SK-N-MC (cell line): ENCODE results near the gene HADH.

Experiments
- DNase-seq: peaks from one replicate; pipeline ENCODE4 v3.0.0-alpha.2; 2011; ENCODE audit warnings: low read depth, low spot score
- H3K27ac ChIP-seq: fragments of 200-600 bp; sonication (generic); 2 replicates; pipeline ENCODE4 v1.5.1; 2016; ENCODE audit warnings: mixed run types
- H3K36me3 ChIP-seq: fragments of 200-600 bp; sonication (generic); 2 replicates; pipeline ENCODE4 v1.6.1; 2017; ENCODE audit warnings: antibody characterized with exemption, low read length, mixed read lengths; ENCODE audit not compliant: insufficient read depth
- H3K4me3 ChIP-seq: fragments of 200-600 bp; sonication (generic); 2 replicates; pipeline ENCODE4 v1.5.1; 2016
- H3K9ac ChIP-seq: fragments of 200-600 bp; sonication (generic); 2 replicates; pipeline ENCODE4 v1.8.0; 2017; ENCODE audit warnings: mixed run types, mixed read lengths; ENCODE audit not compliant: insufficient read length
- H3K9me3 ChIP-seq: fragments of 200-600 bp; sonication (generic); 2 replicates; pipeline ENCODE4 v1.6.1; 2017; ENCODE audit warnings: low read depth, mild to moderate bottlenecking, antibody characterized with exemption, low read length, moderate library complexity, mixed read lengths
- EZH2 ChIP-seq: fragments of 200-600 bp; sonication (generic); IDR thresholded peaks from one replicate; pipeline ENCODE4 v1.6.1; 2017; ENCODE audit warnings: antibody characterized with exemption
- FOXP2 ChIP-seq: optimal IDR thresholded peaks from 2 replicates; pipeline ENCODE3; 2011; ENCODE audit warnings: mild to moderate bottlenecking, moderate library complexity; ENCODE audit not compliant: insufficient read depth; ENCODE audit errors: extremely low read length, control extremely low read depth
- POLR2AphosphoS5 ChIP-seq: IDR thresholded peaks from 2 replicates; pipeline ENCODE4 v1.6.1; 2012; ENCODE audit warnings: mild to moderate bottlenecking, low read depth, low read length, borderline replicate concordance

Gene HADH

DNA sequence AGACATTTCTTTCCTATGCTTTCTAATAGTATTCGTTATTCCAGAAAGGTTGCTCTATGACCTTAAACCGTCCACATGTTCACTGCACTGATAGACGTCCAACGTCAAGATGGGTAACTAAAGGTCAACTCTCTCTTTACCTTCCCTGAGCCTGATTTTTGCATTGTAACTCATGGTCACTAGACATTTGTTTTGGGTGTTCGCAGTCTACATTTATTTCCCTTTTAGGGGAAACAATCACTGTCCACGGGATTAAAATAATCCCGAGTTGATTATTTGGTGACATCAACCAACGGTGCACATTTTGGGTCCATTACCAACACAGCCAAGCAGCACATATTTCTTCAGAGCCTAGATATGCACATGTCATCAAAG is 540 bp upstream of the HADH start:
- peak overlapping the region; percentile 96 for H3K4me3 ChIP-seq
- no peak overlapping the region for H3K27ac ChIP-seq
- peaks cover 8% of the 10 kb centered on the region; the same call in 1 of the 2 replicates for H3K36me3 ChIP-seq
- TF ChIP-seq POLR2AphosphoS5 (no peak), EZH2 (no peak), FOXP2 (no peak)
- H3K9me3 ChIP-seq: no peaks in the 10 kb centered on the region
- DNase-seq: no peak
- H3K9ac ChIP-seq: peak overlapping the region; percentile 76

- H3K4me3 ChIP-seq: peak overlapping the region; percentile 96
- no peaks in the 10 kb centered on the region for H3K9me3 ChIP-seq
- DNase-seq: no peak
- peaks cover 37% of the 10 kb centered on the region for H3K36me3 ChIP-seq
- TF ChIP-seq FOXP2: no peak
- no peak for TF ChIP-seq EZH2
- TF ChIP-seq POLR2AphosphoS5: no peak
- H3K27ac ChIP-seq: no peak overlapping the region
- H3K9ac ChIP-seq: peak overlapping the region; percentile 7
Measured at GRCh38 chr4:107991945-107992630, 2.4 kb downstream of the HADH start.

DNA sequence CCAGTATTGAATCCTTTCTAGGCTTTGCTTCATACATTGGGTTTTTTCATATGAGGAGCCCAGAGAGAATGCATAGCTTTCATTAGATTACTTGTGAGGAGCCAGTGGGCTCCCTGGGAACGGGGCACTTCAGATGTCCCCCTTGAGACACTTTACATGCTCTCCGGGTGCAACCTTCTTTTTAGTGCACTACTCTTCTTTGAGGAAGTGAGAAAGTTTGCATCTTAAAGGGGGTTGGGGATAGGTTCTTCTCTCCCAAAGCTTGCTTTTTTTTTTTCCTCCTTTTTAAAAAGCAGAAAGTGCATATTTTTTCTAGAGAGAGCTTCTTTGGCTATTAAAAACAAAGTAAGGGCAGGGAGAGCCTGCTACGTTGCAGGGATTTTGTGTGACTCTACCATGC is 4.3 kb downstream of the HADH start:
- Histone ChIP-seq H3K9me3 (no peaks in the 10 kb centered on the region), H3K27ac (no peak overlapping the region), H3K36me3 (peaks cover 55% of the 10 kb centered on the region), H3K4me3 (no peak overlapping the region), H3K9ac (peak overlapping the region; percentile 52)
- no peak for TF ChIP-seq POLR2AphosphoS5
- TF ChIP-seq EZH2: no peak
- TF ChIP-seq FOXP2: no peak
- DNase-seq: no peak

- no peak for DNase-seq
- no peaks in the 10 kb centered on the region for H3K9me3 ChIP-seq
- no peak for TF ChIP-seq EZH2
- no peak for TF ChIP-seq FOXP2
- no peak for TF ChIP-seq POLR2AphosphoS5
- no peak overlapping the region for H3K4me3 ChIP-seq
- no peak overlapping the region for H3K27ac ChIP-seq
- no peak overlapping the region for H3K9ac ChIP-seq
- H3K36me3 ChIP-seq: peaks cover 65% of the 10 kb centered on the region
Measured at GRCh38 chr4:107994894-107995293, 5.2 kb downstream of the HADH start.

DNA sequence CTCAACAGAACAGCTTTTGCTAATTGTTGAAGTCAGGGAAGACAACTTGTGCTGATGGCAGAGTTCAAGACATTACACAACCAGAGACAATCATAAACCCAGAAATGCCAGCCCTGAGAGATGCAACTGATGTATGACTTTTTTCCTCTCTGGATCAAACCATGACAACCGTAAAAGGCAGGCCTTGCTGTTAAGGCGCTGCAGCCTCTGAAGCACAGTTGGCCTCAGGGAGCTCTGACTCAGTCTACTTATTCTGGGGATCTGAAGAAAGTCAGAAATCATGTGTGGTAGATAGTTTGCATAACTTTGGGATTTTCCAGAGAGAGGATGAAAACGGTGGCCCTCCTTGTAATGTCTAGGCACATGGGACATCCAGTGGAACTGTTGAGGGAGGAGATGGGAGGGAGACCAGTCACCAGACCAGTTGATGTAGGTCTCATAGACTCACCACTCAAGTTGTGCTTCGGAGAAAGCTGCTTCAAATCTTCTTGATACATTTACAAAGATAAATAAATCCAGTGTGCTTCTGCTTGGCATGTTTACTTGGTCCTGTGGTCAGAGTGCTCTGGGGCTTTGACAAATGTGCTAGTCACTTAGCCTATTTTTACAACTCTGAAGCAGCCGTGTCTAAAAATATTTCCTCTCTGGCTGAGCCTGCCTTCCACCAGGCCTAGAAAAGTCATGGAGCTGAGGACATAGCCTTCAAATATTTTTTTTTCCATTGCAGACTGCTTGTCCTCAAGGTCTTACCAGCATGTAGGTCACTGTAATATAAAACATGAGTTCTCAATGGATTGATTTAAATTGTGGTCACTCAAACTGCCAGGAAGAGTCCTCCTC is 7.5 kb downstream of the HADH start:
- H3K36me3 ChIP-seq: peaks cover 86% of the 10 kb centered on the region
- no peak overlapping the region for H3K9ac ChIP-seq
- no peak overlapping the region for H3K4me3 ChIP-seq
- no peak overlapping the region for H3K27ac ChIP-seq
- H3K9me3 ChIP-seq: no peaks in the 10 kb centered on the region; the same call in 1 of the 2 replicates
- TF ChIP-seq EZH2: no peak
- TF ChIP-seq FOXP2: no peak
- TF ChIP-seq POLR2AphosphoS5: no peak
- no peak for DNase-seq

GRCh38 chr4:107997794-107998193 is 8.1 kb downstream of the HADH start:
- Histone ChIP-seq H3K9me3 (no peaks in the 10 kb centered on the region; the same call in 1 of the 2 replicates), H3K9ac (no peak overlapping the region), H3K27ac (no peak overlapping the region), H3K4me3 (no peak overlapping the region), H3K36me3 (peaks cover 89% of the 10 kb centered on the region)
- TF ChIP-seq POLR2AphosphoS5 (no peak), EZH2 (no peak), FOXP2 (no peak)
- DNase-seq: no peak

DNA sequence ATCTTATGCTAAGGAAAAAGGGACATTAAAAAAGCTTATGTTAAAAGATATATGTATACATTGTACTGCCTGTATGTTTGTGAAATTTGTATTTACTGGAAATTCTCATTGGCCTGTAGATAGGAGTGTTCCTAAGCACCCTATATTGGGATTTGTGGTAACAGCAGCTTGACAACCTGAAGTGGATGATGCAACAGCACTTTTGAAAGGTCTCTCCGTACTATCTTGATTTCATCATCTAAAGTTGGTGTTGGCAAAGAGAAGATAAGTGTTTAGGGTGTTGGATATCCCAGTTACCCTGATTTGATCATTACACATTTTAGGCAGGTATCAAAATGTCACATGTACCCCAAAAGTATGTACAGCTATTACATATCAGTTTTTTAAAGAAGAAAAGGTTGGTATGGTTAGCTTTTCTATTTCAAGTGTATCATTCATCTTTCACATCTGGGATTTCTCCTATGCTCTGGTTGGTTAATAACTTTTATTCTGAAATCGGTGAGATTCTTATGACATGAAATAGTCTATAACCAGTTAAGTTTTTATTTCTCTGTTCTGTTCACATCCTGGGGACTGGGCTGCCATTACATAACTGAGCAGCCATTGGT is 10.3 kb downstream of the HADH start:
- H3K36me3 ChIP-seq: peaks cover 76% of the 10 kb centered on the region
- no peak for DNase-seq
- no peak for TF ChIP-seq POLR2AphosphoS5
- no peak for TF ChIP-seq FOXP2
- H3K9me3 ChIP-seq: no peaks in the 10 kb centered on the region; the same call in 1 of the 2 replicates
- no peak overlapping the region for H3K9ac ChIP-seq
- H3K4me3 ChIP-seq: no peak overlapping the region
- H3K27ac ChIP-seq: no peak overlapping the region

DNA sequence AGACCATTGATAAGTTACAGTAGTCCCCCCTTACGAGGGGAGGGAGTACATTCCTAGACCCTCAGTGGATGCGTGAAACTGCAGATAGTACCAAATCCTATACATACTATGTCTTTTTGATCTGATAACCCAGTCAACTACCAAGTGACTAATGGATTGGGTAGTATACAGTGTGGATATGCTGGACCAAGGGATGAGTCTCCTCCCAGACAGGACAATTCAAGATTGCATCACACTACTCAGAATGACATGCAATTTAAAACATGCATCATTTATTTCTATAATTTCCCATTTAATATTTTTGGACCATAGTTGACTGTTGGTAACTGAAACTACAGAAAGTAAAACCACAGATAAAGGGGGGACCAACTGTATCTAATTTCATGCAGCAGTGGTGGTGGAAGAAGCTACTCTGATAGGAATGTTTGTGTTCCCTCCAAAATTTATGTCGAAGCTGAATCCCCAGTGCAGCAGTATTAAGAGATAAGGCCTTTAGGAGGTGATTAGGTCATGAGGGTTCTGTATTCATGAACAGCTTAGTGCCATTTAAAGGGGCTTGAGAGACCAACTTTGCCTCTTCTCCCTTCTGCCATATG is 11.9 kb downstream of the HADH start:
- no peak overlapping the region for H3K9ac ChIP-seq
- no peak for DNase-seq
- no peaks in the 10 kb centered on the region; the same call in 1 of the 2 replicates for H3K9me3 ChIP-seq
- peaks cover 66% of the 10 kb centered on the region for H3K36me3 ChIP-seq
- TF ChIP-seq FOXP2 (no peak), POLR2AphosphoS5 (no peak), EZH2 (no peak)
- no peak overlapping the region for H3K27ac ChIP-seq
- H3K4me3 ChIP-seq: no peak overlapping the region
